Epidermal melanocyte (primary cell): Measurements from ENCODE around the gene TSR3.
A peak's percentile ranks its signal among the peaks of the same experiment; 100 is the strongest.
"Not testable (repeated sequence)": the region's sequence is repeated elsewhere in the genome, so short reads cannot be mapped to it uniquely, and the experiment has no call there.

Experiments used
- DNase-seq: peaks from one replicate; pipeline ENCODE4 v3.0.0; 2011; ENCODE audit warnings: low spot score; ENCODE audit not compliant: insufficient read length

TSR3 gene

GRCh38 chr16:1338855-1339675 is 12.6 kb downstream of the TSR3 start:
- DNase-seq = no peak

GRCh38 chr16:1338119-1338730 is 13.5 kb downstream of the TSR3 start:
- DNase-seq = no peak

- DNase-seq = no peak
Measured at GRCh38 chr16:1337486-1337885, 14.2 kb downstream of the TSR3 start.

- DNase-seq = no peak
Measured at GRCh38 chr16:1336619-1337018, 15.1 kb downstream of the TSR3 start.

GRCh38 chr16:1335996-1336395 is 15.7 kb downstream of the TSR3 start:
- no peak for DNase-seq

- no peak for DNase-seq
Measured at GRCh38 chr16:1335211-1335971, 16.3 kb downstream of the TSR3 start.

- no peak for DNase-seq
Measured at GRCh38 chr16:1334739-1335138, 16.9 kb downstream of the TSR3 start.

GRCh38 chr16:1333854-1334700 is 17.6 kb downstream of the TSR3 start:
- no peak for DNase-seq

- DNase-seq = no peak
Measured at GRCh38 chr16:1333149-1333812, 18.4 kb downstream of the TSR3 start, which contains the start of gene BAIAP3. Gene BAIAP3, plus strand, starts transcription at chr16:1333645. Its CDS starts 4,905 bp downstream, at chr16:1338550.

- no peak for DNase-seq
Measured at GRCh38 chr16:1332618-1333148, 19.0 kb downstream of the TSR3 start.

- DNase-seq = peak; percentile 54
Measured at GRCh38 chr16:1331712-1332617, 19.7 kb downstream of the TSR3 start.

GRCh38 chr16:1330931-1331711 is 20.6 kb downstream of the TSR3 start:
- DNase-seq = no peak

- no peak for DNase-seq
Measured at GRCh38 chr16:1330260-1330914, 21.3 kb downstream of the TSR3 start.

GRCh38 chr16:1328961-1329360 is 22.7 kb downstream of the TSR3 start:
- DNase-seq = not testable (repeated sequence)

GRCh38 chr16:1328136-1328535 is 23.5 kb downstream of the TSR3 start:
- DNase-seq = not testable (repeated sequence)

GRCh38 chr16:1327619-1327947 is 24.1 kb downstream of the TSR3 start:
- DNase-seq = no peak

GRCh38 chr16:1326946-1327618 is 24.6 kb downstream of the TSR3 start:
- DNase-seq = no peak

GRCh38 chr16:1326391-1326790 is 25.3 kb downstream of the TSR3 start:
- DNase-seq = no peak
